SU-DHL-6 (cell line): ENCODE measurements around the gene SAP30.

ENCODE experiments used
- H2AFZ ChIP-seq: fragments of 200-600 bp; sonication (generic); 2 replicates; pipeline ENCODE4 v1.6.1; 2014; ENCODE audit warnings: low read depth, mild to moderate bottlenecking, moderate library complexity, mixed read lengths, antibody characterized with exemption, low read length; ENCODE audit not compliant: severe bottlenecking
- H3F3A ChIP-seq: fragments of 200-600 bp; shearing (Covaris generic); 2 replicates; pipeline ENCODE4 v1.6.0; 2016; ENCODE audit warnings: antibody characterized with exemption, mild to moderate bottlenecking; ENCODE audit not compliant: insufficient read depth
- H3K27ac ChIP-seq: fragments of 200-600 bp; sonication (generic); 2 replicates; pipeline ENCODE4 v1.5.1; 2016; ENCODE audit warnings: low read depth, mild to moderate bottlenecking, low read length, moderate library complexity, mixed read lengths
- H3K27me3 ChIP-seq: fragments of 200-600 bp; sonication (generic), shearing (Covaris generic); 2 replicates; pipeline ENCODE4 v1.6.0; 2014; ENCODE audit warnings: mild to moderate bottlenecking, low read length
- H3K36me3 ChIP-seq: fragments of 200-600 bp; sonication (generic); 2 replicates; pipeline ENCODE4 v1.6.1; 2014; ENCODE audit warnings: mild to moderate bottlenecking, low read length, mixed read lengths
- H3K4me2 ChIP-seq: fragments of 300-600, 200-600 bp; shearing (Covaris generic), sonication (generic); 2 replicates; pipeline ENCODE4 v1.6.0; 2014; ENCODE audit warnings: low read length, low read depth, mild to moderate bottlenecking; ENCODE audit not compliant: poor library complexity, severe bottlenecking
- H3K4me3 ChIP-seq: fragments of 200-600 bp; sonication (generic); 2 replicates; pipeline ENCODE4 v1.5.1; 2014; ENCODE audit warnings: antibody characterized with exemption, low read length, mild to moderate bottlenecking, mixed read lengths; ENCODE audit not compliant: insufficient read depth, poor library complexity, severe bottlenecking
- H3K79me2 ChIP-seq: fragments of 200-600 bp; sonication (generic); 2 replicates; pipeline ENCODE4 v1.6.1; 2014; ENCODE audit warnings: mild to moderate bottlenecking, low read length, moderate library complexity; ENCODE audit not compliant: insufficient read depth
- H3K9ac ChIP-seq: fragments of 200-600 bp; sonication (generic); 2 replicates; pipeline ENCODE4 v1.7.0; 2014; ENCODE audit warnings: mild to moderate bottlenecking, low read length
- H3K9me2 ChIP-seq: fragments of 200-600 bp; sonication (generic); replicated peaks from 2 replicates; pipeline ENCODE4 v1.6.1; 2014; ENCODE audit warnings: low read length; ENCODE audit not compliant: insufficient read depth
- H3K9me3 ChIP-seq: fragments of 200-600 bp; sonication (generic); 2 replicates; pipeline ENCODE4 v1.6.1; 2014; ENCODE audit warnings: low read length, mixed read lengths; ENCODE audit not compliant: insufficient read depth
- H4K20me1 ChIP-seq: fragments of 200-600 bp; sonication (generic); 2 replicates; pipeline ENCODE4 v1.6.1; 2014; ENCODE audit warnings: low read depth, mild to moderate bottlenecking, antibody characterized with exemption, low read length, moderate library complexity, mixed read lengths
- EZH2phosphoT487 ChIP-seq: fragments of 200-600 bp; sonication (generic), shearing (Covaris generic); conservative IDR thresholded peaks from 2 replicates; pipeline ENCODE4 v1.6.1; 2018; ENCODE audit warnings: mild to moderate bottlenecking, antibody characterized with exemption, low read length, moderate library complexity, mixed read lengths
- TF ChIP-seq, protein P1 (sequence below): fragments of 200-600 bp; sonication (generic); IDR thresholded peaks from one replicate; pipeline ENCODE4 v1.5.1; 2017; ENCODE audit warnings: antibody characterized with exemption, mild to moderate bottlenecking, low read length, moderate library complexity; ENCODE audit not compliant: insufficient read depth, poor library complexity, severe bottlenecking

SAP30 gene

DNA sequence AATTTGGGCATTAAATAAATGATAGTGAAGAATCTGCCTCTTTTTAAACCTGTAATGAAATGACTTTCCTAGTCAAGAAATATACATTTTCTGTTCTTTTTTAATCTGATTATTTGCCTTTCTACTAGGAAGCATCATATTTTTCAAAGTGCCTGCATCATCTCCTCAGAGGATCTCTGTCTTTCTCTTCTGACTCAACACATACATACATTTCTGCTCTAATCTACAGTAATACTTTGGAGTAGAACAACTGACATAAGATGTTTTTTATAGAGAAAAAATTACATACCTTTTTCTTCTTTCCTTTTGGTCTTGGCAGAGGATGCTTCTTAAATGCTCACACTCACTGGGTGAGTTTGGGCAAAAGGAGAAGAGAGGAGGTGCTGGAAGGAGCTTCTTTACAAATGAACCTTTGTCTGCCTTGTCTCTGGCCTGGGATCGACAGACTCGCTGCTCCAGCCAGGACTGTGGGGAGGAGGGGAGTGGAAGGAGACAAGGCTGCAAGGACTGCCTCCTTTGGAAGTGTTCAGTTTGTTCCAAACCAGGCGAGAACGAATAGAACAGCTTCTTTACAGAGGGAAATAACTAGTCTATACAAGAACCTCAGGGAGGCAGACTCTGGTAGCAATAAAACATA is 28.1 kb downstream of the SAP30 start, which contains the start of gene SCRG1:
Gene SCRG1, minus strand, starts transcription at position 338 of the 637 bp plus-strand sequence. CDS start 7,702 bp downstream, outside the sequence.
- Histone ChIP-seq H3K27me3 (no peaks in the 10 kb centered on the region), H4K20me1 (no peaks in the 10 kb centered on the region), H3K9me3 (no peaks in the 10 kb centered on the region), H3K4me3 (no peak within 1 kb of the TSS), H3K36me3 (no peaks in the 10 kb centered on the region; the same call in 1 of the 2 replicates), H3K9ac (no peak within 1 kb of the TSS), H3K4me2 (no peak within 1 kb of the TSS), H3F3A (no peaks in the 10 kb centered on the region), H3K9me2 (no peaks in the 10 kb centered on the region), H2AFZ (no peak within 1 kb of the TSS), H3K79me2 (no peaks in the 10 kb centered on the region), H3K27ac (no peak within 1 kb of the TSS)
- TF ChIP-seq EZH2phosphoT487 = no peak
- TF ChIP-seq, protein P1, sequence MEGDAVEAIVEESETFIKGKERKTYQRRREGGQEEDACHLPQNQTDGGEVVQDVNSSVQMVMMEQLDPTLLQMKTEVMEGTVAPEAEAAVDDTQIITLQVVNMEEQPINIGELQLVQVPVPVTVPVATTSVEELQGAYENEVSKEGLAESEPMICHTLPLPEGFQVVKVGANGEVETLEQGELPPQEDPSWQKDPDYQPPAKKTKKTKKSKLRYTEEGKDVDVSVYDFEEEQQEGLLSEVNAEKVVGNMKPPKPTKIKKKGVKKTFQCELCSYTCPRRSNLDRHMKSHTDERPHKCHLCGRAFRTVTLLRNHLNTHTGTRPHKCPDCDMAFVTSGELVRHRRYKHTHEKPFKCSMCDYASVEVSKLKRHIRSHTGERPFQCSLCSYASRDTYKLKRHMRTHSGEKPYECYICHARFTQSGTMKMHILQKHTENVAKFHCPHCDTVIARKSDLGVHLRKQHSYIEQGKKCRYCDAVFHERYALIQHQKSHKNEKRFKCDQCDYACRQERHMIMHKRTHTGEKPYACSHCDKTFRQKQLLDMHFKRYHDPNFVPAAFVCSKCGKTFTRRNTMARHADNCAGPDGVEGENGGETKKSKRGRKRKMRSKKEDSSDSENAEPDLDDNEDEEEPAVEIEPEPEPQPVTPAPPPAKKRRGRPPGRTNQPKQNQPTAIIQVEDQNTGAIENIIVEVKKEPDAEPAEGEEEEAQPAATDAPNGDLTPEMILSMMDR = no peak

DNA sequence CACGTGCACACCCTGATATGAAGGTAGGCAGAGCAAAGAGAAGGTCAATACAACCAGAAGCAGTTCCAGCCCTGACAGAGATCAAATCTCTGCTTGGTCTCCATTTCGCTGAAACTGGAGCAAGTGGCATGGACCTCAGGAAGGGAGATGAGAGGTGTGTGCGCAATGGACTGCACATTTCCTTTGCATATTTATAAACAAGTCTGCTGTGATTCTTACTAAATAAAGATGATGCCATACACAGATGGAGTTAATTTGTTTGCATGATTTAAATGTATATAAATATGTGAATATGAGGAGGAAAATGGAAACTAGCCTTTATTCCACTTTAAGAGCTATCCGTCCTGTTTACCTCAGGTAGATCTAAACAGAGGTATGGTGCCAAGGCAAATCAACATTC is 30.3 kb downstream of the SAP30 start:
- TF ChIP-seq, protein P1 = no peak
- TF ChIP-seq EZH2phosphoT487 = no peak
- H3K9ac ChIP-seq = no peak overlapping the region
- H3K9me2 ChIP-seq = no peaks in the 10 kb centered on the region
- H3K27ac ChIP-seq = no peak overlapping the region
- no peaks in the 10 kb centered on the region for H3K79me2 ChIP-seq
- H2AFZ ChIP-seq = no peak overlapping the region
- H3K4me3 ChIP-seq = no peak overlapping the region
- H3K4me2 ChIP-seq = no peak overlapping the region
- H3K9me3 ChIP-seq = no peaks in the 10 kb centered on the region
- no peaks in the 10 kb centered on the region for H3K27me3 ChIP-seq
- no peaks in the 10 kb centered on the region for H4K20me1 ChIP-seq
- H3F3A ChIP-seq = no peaks in the 10 kb centered on the region
- H3K36me3 ChIP-seq = no peaks in the 10 kb centered on the region

DNA sequence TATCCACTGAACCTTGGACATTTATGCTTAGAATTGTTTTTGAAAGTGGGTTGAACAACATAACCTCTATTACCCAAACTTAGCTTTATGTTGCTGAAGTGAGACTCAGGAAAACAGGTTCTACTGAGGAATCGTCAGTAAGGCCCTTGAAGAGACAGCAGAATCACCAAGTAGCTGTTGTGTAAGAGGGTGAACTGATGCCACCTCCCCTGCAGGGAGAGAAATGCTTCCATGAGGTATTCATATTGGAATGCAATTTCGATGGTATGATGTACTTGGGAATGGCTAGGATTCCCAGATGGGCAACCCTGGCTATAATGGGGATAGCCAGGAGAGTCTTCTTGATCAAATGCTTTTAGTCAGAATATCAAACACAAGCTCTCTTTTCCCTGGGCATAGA is 32.3 kb downstream of the SAP30 start:
- no peak for TF ChIP-seq EZH2phosphoT487
- TF ChIP-seq, protein P1 = no peak
- no peaks in the 10 kb centered on the region for H3K27me3 ChIP-seq
- no peak overlapping the region for H3K4me2 ChIP-seq
- no peaks in the 10 kb centered on the region for H4K20me1 ChIP-seq
- H3K4me3 ChIP-seq = no peak overlapping the region
- H3K9ac ChIP-seq = no peak overlapping the region
- no peaks in the 10 kb centered on the region for H3K79me2 ChIP-seq
- H3K9me3 ChIP-seq = no peaks in the 10 kb centered on the region
- H3K36me3 ChIP-seq = no peaks in the 10 kb centered on the region
- no peak overlapping the region for H3K27ac ChIP-seq
- H3F3A ChIP-seq = no peaks in the 10 kb centered on the region
- no peak overlapping the region for H2AFZ ChIP-seq
- H3K9me2 ChIP-seq = no peaks in the 10 kb centered on the region
